Posterior vena cava (tissue), 2 donors: ENCODE measurements around the gene TENM4. TPM values are rescaled to one million over a fixed set of nuclear protein-coding genes. Genes with fewer than 3 reads are reported as not detected.

Experiments used
- DNase-seq: peaks from one replicate; pipeline ENCODE4 v3.0.0-alpha.2; 2020; ENCODE audit warnings: low spot score
- intact Hi-C, 2 donors: fragments of 100-400 bp; cut with DNase I; formaldehyde crosslinking; loops; one replicate each; pipeline versions ENCODE4 v1.14.1 to v1.14.2; 2022 to 2023
- total RNA-seq, 2 donors: library from RNA; stranded (reverse); fragmentation: NEBNext Ultra II Directional; extraction: Animal tissue kit (Norgen Biotek cat#: 25700); gene quantifications; one replicate each; pipeline ENCODE4 v1.2.1, GENCODE V29; 2021
- donor health status: DM: yes; HTN: yes; CAD: no.
- donor health status: DM: yes; HTN: yes; CAD: no.

TENM4 gene
- total RNA-seq, 2 donors from 2014 or later = 5.6 to 7.4 TPM

GRCh38 chr11:79328402-79328801 lies 112.4 kb downstream of the TENM4 start:
- no peak for DNase-seq
- intact Hi-C loops = no loop called here

DNA sequence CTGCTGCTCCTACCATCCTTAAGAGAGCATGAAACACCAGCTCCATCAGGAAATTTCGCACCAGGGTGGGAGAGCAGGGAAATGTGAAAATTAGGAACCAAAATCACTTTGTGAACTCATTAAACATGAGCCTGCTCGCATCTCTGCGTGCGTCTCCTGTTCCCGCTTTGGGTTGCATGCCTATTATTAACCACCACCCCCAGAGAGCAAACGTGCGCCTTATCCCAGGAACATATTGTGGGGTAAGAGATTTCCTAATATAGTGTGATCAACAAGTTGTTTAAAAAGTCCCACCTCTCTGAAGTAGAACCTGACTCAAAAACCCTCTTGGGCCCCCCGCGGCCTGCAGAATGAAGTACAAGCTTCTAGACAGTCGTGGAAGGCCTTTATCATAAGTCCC lies 115.0 kb downstream of the TENM4 start:
- intact Hi-C loops = no loop called here
- DNase-seq = no peak

GRCh38 chr11:79321263-79321662 lies 119.6 kb downstream of the TENM4 start:
- intact Hi-C loops = no loop called here
- DNase-seq = no peak

GRCh38 chr11:79314906-79315689 lies 125.7 kb downstream of the TENM4 start:
- no peak for DNase-seq
- intact Hi-C loops = no loop called here

DNA sequence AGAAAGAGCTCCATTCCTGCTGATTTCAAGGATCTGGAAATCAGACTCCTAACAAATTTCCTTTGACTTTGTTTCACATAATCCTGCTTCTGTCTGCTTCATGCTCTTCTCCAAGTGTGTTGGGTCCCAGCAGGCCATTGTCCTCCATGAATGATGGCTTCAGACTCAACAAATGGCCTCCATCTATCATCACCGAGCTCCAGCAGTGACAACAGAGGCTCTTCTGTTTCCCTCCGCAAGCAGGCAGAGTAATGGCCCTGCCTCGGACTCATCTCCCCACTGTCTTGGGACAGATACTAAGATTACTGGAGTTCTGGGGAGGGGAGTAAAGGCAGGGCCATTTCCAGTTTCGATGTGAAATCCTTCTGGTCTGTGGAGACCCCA lies 127.3 kb downstream of the TENM4 start:
- DNase-seq = no peak
- intact Hi-C loops = no loop called here

DNA sequence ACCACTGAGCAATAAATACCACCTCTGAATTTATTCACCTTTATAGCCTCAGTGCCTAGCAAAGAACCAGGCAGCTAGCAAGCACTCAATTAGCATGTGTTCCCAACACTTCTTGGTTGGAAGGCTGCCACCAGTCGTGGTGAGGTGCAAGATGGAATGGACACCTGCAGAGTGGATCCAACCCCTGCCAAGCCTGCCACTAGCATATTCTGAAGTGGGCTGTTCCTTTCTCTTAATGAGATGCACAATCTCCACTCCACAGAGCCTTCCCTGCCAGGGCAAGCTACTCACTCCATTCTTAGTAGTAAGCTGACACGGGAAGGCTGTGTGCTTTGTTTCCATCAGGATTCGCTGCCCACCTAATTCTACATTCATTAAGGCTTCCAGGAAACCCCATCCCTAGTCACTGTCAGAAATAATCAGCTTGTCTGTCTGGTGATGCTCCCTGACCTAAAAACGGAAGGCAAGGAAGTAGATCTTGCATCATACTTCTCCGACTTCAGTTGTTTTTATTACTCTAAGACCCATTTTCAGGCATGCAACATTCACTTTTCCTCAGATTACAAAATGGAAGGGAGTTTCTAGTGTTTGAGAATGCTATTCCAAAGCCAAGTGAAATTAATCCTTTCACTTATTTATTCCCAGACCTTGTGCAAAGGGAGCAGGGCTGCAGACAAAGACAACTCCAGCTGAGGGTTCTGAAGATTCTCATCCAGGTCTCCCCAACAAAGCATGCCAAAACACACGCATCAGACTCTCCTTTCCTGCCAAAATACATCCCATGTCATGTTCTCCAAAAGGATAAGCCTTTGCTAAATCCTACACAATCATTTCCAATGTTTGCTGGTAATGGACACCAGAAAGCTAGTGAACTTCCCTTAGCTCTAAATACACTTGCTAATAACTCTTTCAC lies 128.0 kb downstream of the TENM4 start:
- no peak for DNase-seq
- intact Hi-C loops = no loop called here

DNA sequence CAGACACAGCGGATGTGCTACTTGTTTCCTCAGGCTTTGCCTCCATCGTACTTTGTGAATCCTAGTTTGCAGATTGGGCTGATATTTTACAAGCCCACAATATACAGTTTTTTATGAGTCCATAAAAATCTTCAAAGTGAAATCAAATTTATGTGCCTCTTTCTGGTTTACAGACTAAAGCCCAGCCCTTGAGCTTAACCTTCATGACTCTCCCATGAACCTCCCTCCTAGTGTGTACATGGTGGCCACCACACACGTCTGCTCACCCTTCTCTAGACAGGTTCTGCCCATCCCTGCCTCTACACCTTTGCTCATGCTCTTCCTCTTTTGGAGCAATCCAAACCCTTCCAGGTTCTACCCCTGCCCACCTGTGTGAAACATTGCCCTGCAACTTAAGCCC lies 129.4 kb downstream of the TENM4 start:
- intact Hi-C loops = no loop called here
- no peak for DNase-seq

GRCh38 chr11:79309407-79309806 lies 131.4 kb downstream of the TENM4 start:
- DNase-seq = no peak
- intact Hi-C loops = no loop called here

GRCh38 chr11:79308429-79308828 lies 132.4 kb downstream of the TENM4 start:
- DNase-seq = no peak
- intact Hi-C loops = no loop called here

GRCh38 chr11:79304599-79305212 lies 136.1 kb downstream of the TENM4 start:
- no peak for DNase-seq
- intact Hi-C loops = no loop called here

- intact Hi-C loops = no loop called here
- no peak for DNase-seq
Measured at GRCh38 chr11:79296141-79296540, 144.7 kb downstream of the TENM4 start.

DNA sequence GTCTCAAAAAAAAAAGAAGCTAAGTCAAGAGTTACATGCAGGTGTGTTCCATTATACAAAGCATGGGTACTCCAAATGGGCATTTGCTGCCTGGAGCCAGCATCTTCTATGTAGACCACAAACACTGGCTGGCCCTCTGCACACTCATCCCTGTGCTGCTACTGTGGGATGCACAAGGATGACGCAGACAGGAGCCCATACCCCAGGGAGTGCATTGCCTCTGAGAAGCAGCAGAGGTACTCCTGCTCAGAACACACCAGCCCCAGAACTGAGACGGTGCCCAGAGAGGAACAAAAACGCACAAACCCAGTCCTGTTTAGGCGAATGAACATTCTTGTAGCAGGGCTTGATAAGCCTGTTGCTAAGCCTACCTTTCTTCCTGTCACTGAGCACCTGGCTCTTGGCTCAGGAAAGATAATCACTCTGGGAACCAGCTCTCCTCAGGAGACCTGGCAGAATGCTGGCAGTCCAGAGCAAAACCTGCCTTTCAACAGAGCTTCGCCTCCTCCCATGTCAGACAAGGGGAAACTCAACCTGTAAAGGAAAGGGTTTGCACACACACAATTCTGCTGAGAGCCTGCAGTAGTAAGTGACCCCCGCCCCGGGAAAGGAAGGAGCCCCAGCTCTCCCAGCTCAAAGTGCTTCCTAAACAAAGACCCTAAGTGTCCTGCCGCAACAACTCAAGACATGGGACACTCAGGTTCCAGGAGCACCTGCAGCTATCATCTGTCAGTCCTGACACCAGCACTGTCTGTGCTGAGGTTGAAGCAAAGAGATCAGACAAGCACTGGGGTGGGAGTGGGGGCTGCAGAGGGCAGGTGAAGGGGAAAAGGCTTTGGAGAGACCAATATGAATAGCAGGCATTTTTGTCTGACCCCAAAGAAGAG lies 145.7 kb downstream of the TENM4 start:
- intact Hi-C loops = no loop called here

DNA sequence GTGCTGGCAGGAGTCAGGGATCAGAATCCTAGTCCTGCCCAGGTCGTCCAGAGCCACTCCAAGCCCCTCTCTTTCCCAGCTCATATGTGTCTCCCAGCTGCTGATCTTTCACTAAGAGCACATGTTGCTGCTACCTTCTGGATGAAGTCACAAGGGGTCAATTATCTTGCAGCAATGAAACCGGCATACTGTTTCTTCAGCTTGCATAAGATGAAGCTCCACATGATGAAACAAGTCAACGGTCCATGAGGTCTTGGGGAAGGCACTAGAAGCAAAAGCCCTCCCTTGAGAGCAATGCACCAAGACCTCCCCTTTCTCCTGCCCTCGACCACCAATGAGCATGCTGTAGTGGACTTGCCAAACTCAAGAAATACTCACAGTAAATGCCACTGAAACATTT lies 148.9 kb downstream of the TENM4 start:
- no peak for DNase-seq
- intact Hi-C loops = no loop called here

More for the DNA sequence above, 145.7 kb downstream of the TENM4 start:
- no peak for DNase-seq

GRCh38 chr11:79290761-79291160 lies 150.1 kb downstream of the TENM4 start:
- intact Hi-C loops = no loop called here
- DNase-seq = no peak

GRCh38 chr11:79287952-79288351 lies 152.9 kb downstream of the TENM4 start:
- no peak for DNase-seq

GRCh38 chr11:79285756-79286155 lies 155.1 kb downstream of the TENM4 start:
- no peak for DNase-seq
- intact Hi-C loops = no loop called here

More at GRCh38 chr11:79287952-79288351, 152.9 kb downstream of the TENM4 start:
- intact Hi-C loops = no loop called here

DNA sequence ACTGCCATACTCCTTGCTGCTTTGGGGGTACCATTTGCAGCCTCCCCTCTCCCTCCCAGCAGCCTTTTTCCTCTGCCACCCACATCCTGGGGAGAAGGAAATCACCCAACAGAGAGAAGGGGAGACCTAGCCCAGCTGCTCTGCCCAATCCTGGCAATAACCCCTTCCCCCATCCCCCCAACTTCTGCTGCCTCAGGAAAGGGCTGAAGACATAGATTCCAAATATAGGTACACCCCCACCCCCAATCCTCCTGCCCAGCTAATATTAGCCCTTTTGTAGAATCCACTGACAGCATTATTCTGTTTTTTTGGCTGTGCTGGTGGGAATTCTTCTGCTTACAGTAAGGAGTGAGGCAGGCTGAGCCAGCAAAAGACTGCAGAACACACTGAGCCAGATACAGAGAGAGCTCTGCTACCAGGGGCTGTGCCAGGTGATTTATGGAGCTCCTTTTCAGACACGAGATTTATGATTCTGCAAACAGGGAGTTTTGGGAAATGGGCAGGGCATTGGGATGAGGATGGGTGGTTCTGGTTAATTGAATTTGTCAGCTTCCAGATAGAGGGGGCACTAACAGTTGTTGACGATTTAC lies 164.0 kb downstream of the TENM4 start:
- DNase-seq = no peak
- intact Hi-C loops = no loop called here

GRCh38 chr11:79274636-79275331 lies 166.0 kb downstream of the TENM4 start:
- intact Hi-C loops = no loop called here
- no peak for DNase-seq
